Panc1 (cell line): ENCODE data around the gene APEH. TPM values are rescaled to one million over a fixed set of nuclear protein-coding genes. Genes with fewer than 3 reads are reported as not detected.

ENCODE experiments used
- ATAC-seq: fragments of 200-7000 bp; cut with Tn5 transposase; 2 replicates; pipeline ENCODE4 v1.9.1; 2020; ENCODE audit warnings: mild to moderate bottlenecking, moderate library complexity
- Bru-seq: library from RNA; stranded (reverse); fragments of 400-500 nt; gene quantifications from one replicate; lab custom pipeline; 2021; lab: Mats Ljungman, UMichigan
- BruChase-seq, 2 experiments: library from RNA; stranded (reverse); fragments of 400-500 nt; gene quantifications; one replicate each; lab custom pipeline; 2021; lab: Mats Ljungman, UMichigan
- BruUV-seq: library from RNA; stranded (reverse); fragments of 400-500 nt; replicated peaks from 2 replicates; lab custom pipeline; 2021; lab: Mats Ljungman, UMichigan
- CTCF ChIA-PET: fragments of 300-600 bp; sonication (Branson Sonifier 250); formaldehyde crosslinking; loops from one replicate; lab custom pipeline; 2022; ENCODE audit warnings: antibody characterized with exemption; lab: Charles Lee
- POLR2A ChIA-PET: fragments of 300-600 bp; sonication (Branson Sonifier 250); formaldehyde crosslinking; loops from one replicate; lab custom pipeline; 2022; ENCODE audit warnings: antibody characterized with exemption; lab: Charles Lee
- DNase-seq: peaks from one replicate; pipeline ENCODE4 v3.0.0-alpha.2; 2010; ENCODE audit warnings: low read depth, low spot score
- H3K27ac ChIP-seq: 2 replicates; pipeline ENCODE4 v1.5.1; 2011; ENCODE audit warnings: mild to moderate bottlenecking, low read length, inconsistent platforms
- H3K27me3 ChIP-seq: fragments of 200-500 bp; sonication (Bioruptor generic); 2 replicates; pipeline ENCODE4 v1.6.0; 2014; ENCODE audit warnings: low read length, inconsistent platforms; ENCODE audit not compliant: control insufficient read depth, insufficient read depth
- H3K36me3 ChIP-seq: fragments of 200-500 bp; sonication (Bioruptor generic); 2 replicates; pipeline ENCODE4 v1.5.1; 2014; ENCODE audit warnings: inconsistent platforms, mild to moderate bottlenecking, low read length, moderate library complexity; ENCODE audit not compliant: control insufficient read depth, insufficient read depth
- H3K4me1 ChIP-seq: 2 replicates; pipeline ENCODE4 v1.5.1; 2011; ENCODE audit warnings: inconsistent platforms, mild to moderate bottlenecking, low read length, moderate library complexity; ENCODE audit not compliant: control insufficient read depth, insufficient read depth
- H3K4me3 ChIP-seq, 2 experiments: 2 replicates each; pipeline ENCODE4 v1.5.1; 2011 to 2012; ENCODE audit warnings: low read depth in 2 of 2, low read length in 2 of 2, mild to moderate bottlenecking in 2 of 2, inconsistent platforms in 1 of 2, moderate library complexity in 1 of 2
- H3K9me3 ChIP-seq: fragments of 200-500 bp; sonication (Bioruptor generic); 2 replicates; pipeline ENCODE4 v1.5.1; 2014; ENCODE audit warnings: low read depth, mild to moderate bottlenecking, inconsistent platforms, low read length, moderate library complexity; ENCODE audit not compliant: control insufficient read depth, insufficient read depth
- POLR2AphosphoS5 ChIP-seq: IDR thresholded peaks from 2 replicates; pipeline ENCODE4 v1.6.1; 2012; ENCODE audit warnings: mild to moderate bottlenecking, low read depth, low read length, moderate library complexity
- SIN3A ChIP-seq: IDR thresholded peaks from 2 replicates; pipeline ENCODE4 v1.6.1; 2012; ENCODE audit warnings: low read depth, mild to moderate bottlenecking, low read length, moderate library complexity, borderline replicate concordance; ENCODE audit not compliant: insufficient read depth
- TCF7L2 ChIP-seq: IDR thresholded peaks from 2 replicates; pipeline ENCODE4 v1.6.1; 2011; ENCODE audit warnings: mild to moderate bottlenecking, low read depth, low read length, inconsistent platforms
- in situ Hi-C: cut with HindIII; loops from 2 replicates; pipeline ENCODE4 v1.10.0; 2016; ENCODE audit warnings: low sequenced_read_pairs, low pct_unique_long_range_greater_than_20kb
- intact Hi-C: fragments of 100-400 bp; cut with micrococcal nuclease; formaldehyde crosslinking; loops from one replicate; pipeline ENCODE4 v1.10.0; 2022; ENCODE audit not compliant: unreplicated experiment
- long read RNA-seq: library from polyadenylated mRNA; unstranded; transcript quantifications from one replicate; pipeline ENCODE4 v2.0.0, GENCODE V29; 2021; ENCODE audit not compliant: unreplicated experiment
- polyA plus RNA-seq: library from polyadenylated mRNA; unstranded; fragments of >200 nt; gene quantifications from one replicate; pipeline ENCODE4 v1.2.1, GENCODE V29; 2012; ENCODE audit warnings: missing spikeins; ENCODE audit not compliant: insufficient read length
- total RNA-seq: library from RNA; stranded (reverse); gene quantifications from one replicate; pipeline ENCODE4 v1.2.1, GENCODE V29; 2021; ENCODE audit not compliant: unreplicated experiment
- TF ChIP-seq, protein P1 (sequence below), 2 experiments: IDR thresholded peaks; 2 replicates each; pipeline ENCODE4 v1.6.1; 2011 to 2012; ENCODE audit warnings: low read depth in 2 of 2, control low read depth in 1 of 2, low read length in 1 of 2, mild to moderate bottlenecking in 1 of 2, moderate library complexity in 1 of 2; ENCODE audit not compliant: insufficient read depth in 1 of 2

APEH gene
- total RNA-seq, result 131 TPM
- 169 TPM for polyA plus RNA-seq
- percentile 69 among the genes with signal in this experiment for Bru-seq, nascent RNA
- percentile 75 among the genes with signal in this experiment for BruChase-seq, experiment 1, labeled RNA remaining after a 2-hour chase
- percentile 83 among the genes with signal in this experiment for BruChase-seq, experiment 2, labeled RNA remaining after a 6-hour chase
- long read RNA-seq, transcript APEH-201 (22 exons, 3,220 nt), result major isoform, 80 of 171 reads
- long read RNA-seq, partial matches to known transcripts, result 41 of 171 reads
- long read RNA-seq, other reads (novel, unspliced or antisense), result 48 of 171 reads

DNA sequence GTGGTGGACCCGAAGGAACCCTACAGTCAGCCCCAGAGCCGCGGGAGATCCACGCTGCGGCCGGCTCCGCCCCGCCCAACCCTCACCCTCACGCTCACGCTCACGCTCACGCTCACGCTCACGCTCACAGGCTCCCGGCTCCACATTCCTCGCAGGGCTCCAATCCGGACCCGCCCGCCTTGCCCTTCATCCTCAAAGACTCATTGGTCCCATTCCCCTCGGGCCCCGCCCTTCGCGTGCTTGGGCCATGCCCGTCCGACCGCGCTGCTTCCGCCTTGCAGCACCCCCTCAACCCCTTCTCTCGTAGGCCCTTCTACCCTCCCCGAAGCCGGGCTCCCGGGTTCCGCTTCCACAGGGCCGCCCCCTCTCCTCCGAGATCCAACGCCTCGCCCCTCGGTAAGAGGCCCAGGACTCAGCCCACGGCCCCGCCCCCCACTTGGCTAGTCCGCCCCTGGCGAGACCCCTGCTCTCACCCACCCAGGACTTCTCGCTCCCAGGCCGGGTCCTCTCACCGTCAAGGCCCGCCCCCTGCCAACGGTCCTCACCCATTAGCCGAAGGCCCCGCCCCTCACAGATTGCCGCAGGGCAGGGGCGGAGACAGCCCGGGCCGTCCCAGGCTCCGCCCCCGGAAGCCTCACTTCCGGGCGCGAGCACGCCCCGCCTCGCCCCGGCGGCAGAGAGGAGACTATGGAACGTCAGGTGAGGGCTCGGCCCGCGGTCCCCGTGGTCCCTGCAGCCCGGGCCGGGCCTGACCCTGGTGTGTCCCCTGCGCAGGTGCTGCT, at the start of gene APEH:
Gene APEH, plus strand, starts transcription at position 637 of the 782 bp plus-strand sequence. Its CDS starts 51 bp downstream, at position 688.
- Histone ChIP-seq H3K4me1 (peaks cover 11% of the 10 kb centered on the region), H3K27ac (peak within 1 kb of the TSS; percentile 94), H3K27me3 (no peaks in the 10 kb centered on the region), H3K4me3 (peak within 1 kb of the TSS; percentile 54 to 85), H3K9me3 (no peaks in the 10 kb centered on the region), H3K36me3 (peaks cover 4% of the 10 kb centered on the region)
- in situ Hi-C loops (no loop called here), intact Hi-C loops (no loop called here)
- CTCF ChIA-PET, result interaction anchor here (3.2 kb wide), 1 partner anchor 134 kb away, joined by 30 read pairs; no protein-coding TSS in a partner anchor
- no peak for TF ChIP-seq SIN3A
- TF ChIP-seq TCF7L2, result peak; percentile 31; the same call in 1 of the 2 replicates
- peak; percentile 45; the same call in 1 of the 2 replicates for TF ChIP-seq POLR2AphosphoS5
- TF ChIP-seq, protein P1, sequence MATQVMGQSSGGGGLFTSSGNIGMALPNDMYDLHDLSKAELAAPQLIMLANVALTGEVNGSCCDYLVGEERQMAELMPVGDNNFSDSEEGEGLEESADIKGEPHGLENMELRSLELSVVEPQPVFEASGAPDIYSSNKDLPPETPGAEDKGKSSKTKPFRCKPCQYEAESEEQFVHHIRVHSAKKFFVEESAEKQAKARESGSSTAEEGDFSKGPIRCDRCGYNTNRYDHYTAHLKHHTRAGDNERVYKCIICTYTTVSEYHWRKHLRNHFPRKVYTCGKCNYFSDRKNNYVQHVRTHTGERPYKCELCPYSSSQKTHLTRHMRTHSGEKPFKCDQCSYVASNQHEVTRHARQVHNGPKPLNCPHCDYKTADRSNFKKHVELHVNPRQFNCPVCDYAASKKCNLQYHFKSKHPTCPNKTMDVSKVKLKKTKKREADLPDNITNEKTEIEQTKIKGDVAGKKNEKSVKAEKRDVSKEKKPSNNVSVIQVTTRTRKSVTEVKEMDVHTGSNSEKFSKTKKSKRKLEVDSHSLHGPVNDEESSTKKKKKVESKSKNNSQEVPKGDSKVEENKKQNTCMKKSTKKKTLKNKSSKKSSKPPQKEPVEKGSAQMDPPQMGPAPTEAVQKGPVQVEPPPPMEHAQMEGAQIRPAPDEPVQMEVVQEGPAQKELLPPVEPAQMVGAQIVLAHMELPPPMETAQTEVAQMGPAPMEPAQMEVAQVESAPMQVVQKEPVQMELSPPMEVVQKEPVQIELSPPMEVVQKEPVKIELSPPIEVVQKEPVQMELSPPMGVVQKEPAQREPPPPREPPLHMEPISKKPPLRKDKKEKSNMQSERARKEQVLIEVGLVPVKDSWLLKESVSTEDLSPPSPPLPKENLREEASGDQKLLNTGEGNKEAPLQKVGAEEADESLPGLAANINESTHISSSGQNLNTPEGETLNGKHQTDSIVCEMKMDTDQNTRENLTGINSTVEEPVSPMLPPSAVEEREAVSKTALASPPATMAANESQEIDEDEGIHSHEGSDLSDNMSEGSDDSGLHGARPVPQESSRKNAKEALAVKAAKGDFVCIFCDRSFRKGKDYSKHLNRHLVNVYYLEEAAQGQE (IDR thresholded peaks at IDR 0.05; ENCODE audit: insufficient read depth in 1 of 2, low read depth in 2 of 2, low read length in 1 of 2), result peak in 1 of 2 experiments; percentile 15; a peak in 1 of 4 replicates
- POLR2A ChIA-PET, result no interaction called here
- DNase-seq, result peak; percentile 67
- no TSS peak for BruUV-seq
- peak; percentile 91 for ATAC-seq

DNA sequence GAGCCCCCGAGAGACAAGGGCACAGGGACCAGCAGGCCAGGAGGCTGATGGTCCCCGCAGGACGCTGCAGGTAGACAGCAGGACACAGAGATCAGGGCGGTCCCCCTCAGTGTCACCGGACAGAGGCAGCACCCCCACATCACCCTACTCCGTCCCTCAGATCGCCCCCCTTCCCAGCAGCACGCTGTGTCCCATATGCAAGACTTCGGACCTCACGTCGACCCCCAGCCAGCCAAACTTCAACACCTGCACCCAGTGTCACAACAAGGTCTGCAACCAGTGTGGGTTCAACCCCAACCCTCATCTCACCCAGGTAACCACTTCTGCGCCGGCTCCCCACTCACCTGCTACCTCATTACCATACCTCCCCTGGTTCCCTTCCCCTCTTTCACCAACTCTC, 49.1 kb upstream of the APEH start:
- Histone ChIP-seq H3K27ac (no peak overlapping the region), H3K4me3 (no peak overlapping the region), H3K36me3 (no peaks in the 10 kb centered on the region), H3K9me3 (no peaks in the 10 kb centered on the region), H3K27me3 (no peaks in the 10 kb centered on the region; the same call in 1 of the 2 replicates), H3K4me1 (no peaks in the 10 kb centered on the region)
- DNase-seq, result no peak
- TF ChIP-seq, protein P1 (IDR thresholded peaks at IDR 0.05; ENCODE audit: insufficient read depth in 1 of 2, low read depth in 2 of 2, low read length in 1 of 2), result no peak
- no peak for TF ChIP-seq POLR2AphosphoS5
- in situ Hi-C loops, result no loop called here
- ATAC-seq, result no peak
- POLR2A ChIA-PET, result no interaction called here
- intact Hi-C loops, result no loop called here
- CTCF ChIA-PET, result interaction anchor here (0.6 kb wide), 1 partner anchor 178 kb away, joined by 5 read pairs; the partner anchor contains the start of gene INKA1
- no TSS peak for BruUV-seq
